Activated CD4-positive, alpha-beta T cell treated with anti-CD3 and anti-CD28 coated beads, Interleukin-2, amount 10 ng/mL, durations not matched to agents 24 days and 14 days (primary cell): ENCODE data around the gene DOCK8. TPM values are rescaled to one million over a fixed set of nuclear protein-coding genes. Genes with fewer than 3 reads are reported as not detected.

Experiments
- DNase-seq: peaks from one replicate; pipeline ENCODE4 v3.0.0; 2022
- H3K27ac Mint-ChIP-seq: one replicate; pipeline ENCODE4 v1.8.0; 2022; ENCODE audit warnings: mild to moderate bottlenecking, mixed read lengths
- H3K27me3 Mint-ChIP-seq: one replicate; pipeline ENCODE4 v1.8.0; 2022; ENCODE audit warnings: mixed read lengths
- H3K36me3 Mint-ChIP-seq: one replicate; pipeline ENCODE4 v1.8.0; 2022; ENCODE audit warnings: low read depth, mild to moderate bottlenecking, mixed read lengths
- H3K4me1 Mint-ChIP-seq: one replicate; pipeline ENCODE4 v1.8.0; 2021; ENCODE audit warnings: mixed read lengths
- H3K4me3 Mint-ChIP-seq: one replicate; pipeline ENCODE4 v1.8.0; 2022; ENCODE audit warnings: mild to moderate bottlenecking, moderate library complexity, mixed read lengths
- H3K9me3 Mint-ChIP-seq: one replicate; pipeline ENCODE4 v1.8.0; 2021; ENCODE audit warnings: mixed read lengths
- intact Hi-C: fragments of 100-400 bp; cut with micrococcal nuclease; formaldehyde crosslinking; loops from one replicate; pipeline ENCODE4 v1.15.1; 2023
- total RNA-seq: library from RNA; stranded (reverse); gene quantifications from 2 replicates; pipeline ENCODE4 v1.2.3, GENCODE V29; 2022

Gene DOCK8
- total RNA-seq, 1 donor from 2014 or later: 121 TPM

- H3K9me3 Mint-ChIP-seq: no peaks in the 10 kb centered on the region
- no peaks in the 10 kb centered on the region for H3K36me3 Mint-ChIP-seq
- intact Hi-C loops: loop anchor here (1.0 to 10.0 kb wide), 3 partner anchors 35 to 1510 kb away; partner anchors contain the start of gene SMARCA2
- peaks cover 46% of the 10 kb centered on the region for H3K27me3 Mint-ChIP-seq
- peak overlapping the region; percentile 62 for H3K4me3 Mint-ChIP-seq
- H3K4me1 Mint-ChIP-seq: peaks cover 8% of the 10 kb centered on the region
- peak; percentile 66 for DNase-seq
- no peak overlapping the region for H3K27ac Mint-ChIP-seq
Observed at GRCh38 chr9:504921-505740, 290.5 kb downstream of the DOCK8 start.

- DNase-seq: no peak
- Mint-ChIP-seq H3K27me3 (peaks cover 41% of the 10 kb centered on the region), H3K4me3 (peak overlapping the region; percentile 62), H3K36me3 (no peaks in the 10 kb centered on the region), H3K27ac (no peak overlapping the region), H3K4me1 (peaks cover 8% of the 10 kb centered on the region), H3K9me3 (no peaks in the 10 kb centered on the region)
- intact Hi-C loops: loop anchor here (10.0 kb wide), 2 partner anchors 249 to 1509 kb away; partner anchors contain the start of gene SMARCA2
Observed at GRCh38 chr9:505741-506059, 291.0 kb downstream of the DOCK8 start.

GRCh38 chr9:506281-506680 lies 291.6 kb downstream of the DOCK8 start:
- H3K36me3 Mint-ChIP-seq: no peaks in the 10 kb centered on the region
- H3K27me3 Mint-ChIP-seq: peaks cover 40% of the 10 kb centered on the region
- H3K4me3 Mint-ChIP-seq: no peak overlapping the region
- intact Hi-C loops: loop anchor here (10.0 kb wide), 2 partner anchors 249 to 1509 kb away; partner anchors contain the start of gene SMARCA2
- peaks cover 8% of the 10 kb centered on the region for H3K4me1 Mint-ChIP-seq
- no peak overlapping the region for H3K27ac Mint-ChIP-seq
- no peak for DNase-seq
- H3K9me3 Mint-ChIP-seq: no peaks in the 10 kb centered on the region

- DNase-seq: no peak
- H3K27ac Mint-ChIP-seq: no peak overlapping the region
- no peaks in the 10 kb centered on the region for H3K36me3 Mint-ChIP-seq
- peaks cover 4% of the 10 kb centered on the region for H3K9me3 Mint-ChIP-seq
- no peak overlapping the region for H3K4me3 Mint-ChIP-seq
- peaks cover 15% of the 10 kb centered on the region for H3K4me1 Mint-ChIP-seq
- intact Hi-C loops: no loop called here
- peaks cover 16% of the 10 kb centered on the region for H3K27me3 Mint-ChIP-seq
Observed at GRCh38 chr9:511861-512260, 297.2 kb downstream of the DOCK8 start.

GRCh38 chr9:512555-513272 lies 298.0 kb downstream of the DOCK8 start:
- Mint-ChIP-seq H3K4me1 (peaks cover 15% of the 10 kb centered on the region), H3K4me3 (no peak overlapping the region), H3K9me3 (peaks cover 4% of the 10 kb centered on the region), H3K27ac (no peak overlapping the region), H3K36me3 (no peaks in the 10 kb centered on the region), H3K27me3 (peaks cover 16% of the 10 kb centered on the region)
- intact Hi-C loops: no loop called here
- no peak for DNase-seq

Other genes with a start within 250 kb of the DOCK8 start
- 17.9 and 18.2 TPM in 2 replicates for gene WASHC1, start 185.4 kb upstream of the DOCK8 start, total RNA-seq
- not detected in 2 replicates for gene FOXD4, start 96.4 kb upstream of the DOCK8 start, total RNA-seq
- 29.6 and 30.3 TPM in 2 replicates for gene ZNG1A, start 35.8 kb upstream of the DOCK8 start, total RNA-seq